Left colon (tissue), 2 donors: ENCODE measurements around the gene AMN. TPM values are rescaled to one million over a fixed set of nuclear protein-coding genes. Genes with fewer than 3 reads are reported as not detected.

Experiments used
- ATAC-seq: fragments of 200-7000 bp; cut with Tn5 transposase; one replicate; pipeline ENCODE4 v1.9.1; 2020; ENCODE audit warnings: mild to moderate bottlenecking, moderate library complexity
- DNase-seq, 2 donors: peaks; one replicate each; pipeline ENCODE4 v3.0.0-alpha.2; 2020
- intact Hi-C, 2 donors: fragments of 100-400 bp; cut with DNase I in 1 of 2; cut with micrococcal nuclease in 1 of 2; formaldehyde crosslinking; loops; one replicate each; pipeline versions ENCODE4 v1.11.2 to v1.14.0; 2022; cut with DNase I, micrococcal nuclease
- total RNA-seq, 2 donors: library from RNA; stranded (reverse); fragmentation: NEBNext Ultra II Directional; extraction: Animal tissue kit (Norgen Biotek cat#: 25700); gene quantifications; one replicate each; pipeline ENCODE4 v1.2.1, GENCODE V29; 2021
- donor health status: DM: no; HTN: no; CAD: no.
- donor health status: DM: yes; HTN: yes; CAD: no.

AMN gene
- total RNA-seq, 2 donors from 2014 or later, result 186 to 331 TPM

DNA sequence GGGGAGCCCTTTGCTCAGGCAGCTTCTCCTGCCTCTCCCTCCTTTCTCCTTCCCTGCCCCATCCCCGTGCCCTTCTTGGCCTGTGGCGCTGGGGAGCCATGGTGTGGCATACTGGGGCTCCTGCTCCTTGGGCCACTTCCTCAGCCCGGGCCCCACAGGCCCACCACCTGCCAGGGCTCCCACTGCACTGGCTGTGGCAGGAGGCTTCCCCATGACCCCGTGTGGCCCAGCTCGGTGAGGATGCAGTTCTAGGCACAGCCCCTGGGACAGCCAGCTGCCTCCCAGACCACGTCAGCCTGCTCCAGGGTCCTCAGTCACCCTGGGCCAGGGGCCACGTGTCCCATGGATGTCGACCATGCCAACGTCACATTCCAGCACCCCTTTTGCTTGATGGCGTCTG is 13.0 kb upstream of the AMN start:
- ATAC-seq (peak; percentile 4), DNase-seq (no peak)
- intact Hi-C loops, result no loop called here

DNA sequence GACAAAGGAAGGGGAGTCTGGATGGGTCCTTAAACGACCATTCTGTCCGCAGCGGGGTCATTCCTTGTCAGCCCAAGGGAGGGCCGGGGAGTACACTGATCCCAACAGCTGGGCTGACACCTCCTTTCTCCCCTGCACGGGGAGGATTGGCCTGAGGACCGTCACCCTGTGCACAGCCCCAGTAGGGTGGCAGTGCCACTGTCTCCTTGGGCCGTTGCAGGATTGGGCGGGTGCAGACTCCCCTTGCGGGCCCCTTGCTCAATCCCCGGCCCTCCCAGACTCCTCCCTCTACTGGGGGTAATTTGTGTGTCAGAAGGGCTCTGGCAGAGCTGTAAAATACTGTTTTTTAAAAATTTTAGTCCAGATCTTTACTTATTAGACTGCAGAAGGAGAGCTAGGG is 12.6 kb upstream of the AMN start:
- no peak for ATAC-seq
- intact Hi-C loops, result loop anchor here in 1 of 2 donors (10.0 kb wide), 1 partner anchor 215 kb away; no protein-coding TSS in a partner anchor
- no peak for DNase-seq

DNA sequence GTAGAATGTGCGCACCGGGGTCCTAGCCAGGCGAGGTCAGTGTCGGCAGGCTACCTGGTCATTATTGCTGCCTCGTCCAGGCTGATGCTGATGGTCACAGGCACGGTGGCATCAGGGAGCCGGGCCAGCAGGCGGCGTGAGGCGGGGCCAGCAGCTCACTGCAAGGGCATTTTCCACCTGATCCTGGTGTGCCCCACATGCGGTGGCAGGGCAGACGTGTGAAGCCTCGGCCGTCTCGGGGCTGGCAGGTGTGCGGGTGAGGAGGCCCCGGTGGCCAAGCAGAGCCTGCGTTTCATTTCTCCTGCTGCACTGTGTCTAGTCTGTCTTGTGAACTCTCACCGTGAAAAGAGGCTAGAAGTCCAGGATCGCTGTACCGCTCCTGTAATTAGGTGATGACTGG is 12.0 kb upstream of the AMN start:
- intact Hi-C loops, result loop anchor here in 1 of 2 donors (10.0 kb wide), 1 partner anchor 216 kb away; no protein-coding TSS in a partner anchor
- DNase-seq (peak in 1 of 2 donors; percentile 15), ATAC-seq (no peak)

DNA sequence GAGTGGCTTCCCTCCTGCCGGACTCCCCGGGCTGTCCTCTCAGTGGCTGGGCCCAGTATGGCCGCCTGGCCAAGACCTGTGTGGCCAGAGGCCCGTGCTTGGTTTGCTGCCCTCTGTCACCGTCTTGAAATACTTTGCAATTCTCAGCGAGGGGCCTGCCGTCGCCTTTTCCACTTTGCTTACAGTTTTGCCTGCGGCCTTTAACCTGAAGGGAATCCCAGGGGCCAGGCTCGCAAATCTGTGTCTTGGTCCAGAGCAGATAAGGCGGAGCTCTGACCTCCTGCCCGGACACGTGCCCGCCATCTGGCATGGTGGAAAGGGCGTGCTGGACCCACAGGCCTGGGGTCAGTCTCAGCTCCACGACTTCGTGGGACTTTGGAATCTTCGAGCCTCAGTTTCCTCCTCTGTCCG is 10.9 kb upstream of the AMN start:
- intact Hi-C loops, result loop anchor here in 1 of 2 donors (10.0 kb wide), 1 partner anchor 217 kb away; no protein-coding TSS in a partner anchor
- no peak for ATAC-seq
- DNase-seq, result peak in 1 of 2 donors; percentile 18

DNA sequence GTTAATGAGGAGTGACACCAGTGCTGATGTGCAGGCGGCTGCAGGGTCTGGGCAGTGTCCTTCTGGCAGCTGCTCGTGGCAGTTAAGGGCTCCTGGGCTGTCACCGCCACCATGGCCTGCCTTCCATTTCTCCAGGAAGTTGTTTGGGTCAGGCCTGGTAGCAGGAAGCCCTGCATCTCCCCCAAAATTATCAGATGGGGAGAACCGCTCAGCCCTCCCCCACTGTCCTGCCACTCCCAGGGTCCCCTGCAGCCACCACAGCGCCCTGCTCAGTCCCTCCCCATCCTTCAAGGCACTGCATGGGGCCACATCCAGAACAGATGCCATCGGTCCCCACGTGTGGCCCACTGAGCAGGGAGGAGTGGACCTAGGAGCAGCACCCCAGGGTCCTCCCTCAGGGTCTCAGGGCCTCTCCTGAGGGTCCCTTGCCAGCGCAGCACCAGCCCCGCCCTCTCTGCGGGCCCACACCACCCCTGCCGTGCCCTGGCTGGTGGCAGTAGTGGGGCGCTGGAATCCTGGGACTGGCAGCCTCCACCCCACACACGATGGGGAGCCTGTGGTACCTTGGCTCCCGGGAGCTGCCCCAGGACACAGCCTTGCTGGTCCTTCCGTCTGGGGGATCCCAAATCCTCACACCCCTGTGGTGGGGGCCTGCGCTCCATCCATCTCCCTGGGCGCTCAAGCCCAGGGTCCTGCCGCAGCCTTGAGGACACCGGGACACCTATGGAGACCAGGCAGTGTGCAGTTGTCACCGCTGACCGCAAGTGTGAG is 10.3 kb upstream of the AMN start:
- ATAC-seq (no peak), DNase-seq (no peak)
- intact Hi-C loops, result loop anchor here in 1 of 2 donors (10.0 kb wide), 1 partner anchor 217 kb away; no protein-coding TSS in a partner anchor

DNA sequence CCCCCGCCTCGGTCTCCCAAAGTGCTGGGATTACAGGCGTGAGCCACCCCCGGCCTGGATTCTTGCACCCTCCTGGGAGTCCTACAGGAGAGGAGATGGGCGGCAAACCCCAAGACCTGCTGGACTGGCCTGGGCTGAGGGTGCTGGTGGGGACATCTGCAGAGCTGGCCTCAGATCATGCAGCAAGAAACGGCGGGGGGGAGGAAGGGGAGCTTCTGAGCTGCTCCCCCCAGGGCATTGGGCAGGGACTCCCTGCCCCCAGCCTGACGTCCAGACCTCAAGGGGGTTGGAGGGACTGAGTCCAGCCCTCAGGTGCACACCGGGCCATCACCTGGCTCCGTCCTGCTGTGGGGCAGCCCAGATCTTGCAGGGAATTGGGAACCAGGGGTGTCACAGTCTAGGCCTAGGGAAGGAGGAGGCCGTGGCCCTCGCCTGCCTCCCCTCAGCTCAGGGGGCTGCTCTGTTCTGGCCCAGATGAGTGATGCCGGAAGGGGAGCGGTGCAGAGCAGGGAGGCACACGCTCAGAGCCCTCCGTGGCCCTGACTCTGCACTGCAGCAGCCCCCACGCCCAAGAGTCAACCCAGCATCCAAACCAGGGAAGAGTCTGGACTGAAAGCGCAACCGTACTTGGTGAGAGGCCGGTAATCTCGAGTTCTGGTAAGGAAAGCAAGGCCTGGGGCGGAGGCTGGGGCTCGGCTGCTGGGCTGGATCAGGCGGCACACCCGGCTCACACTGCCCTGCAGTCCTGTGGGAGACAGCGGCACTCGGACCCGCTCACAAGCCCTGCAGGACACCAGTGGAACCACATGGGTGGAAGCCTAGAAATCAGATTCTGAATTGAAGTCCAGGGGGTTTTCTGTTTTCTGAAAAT is 8.9 kb upstream of the AMN start:
- intact Hi-C loops, result loop anchor here in 1 of 2 donors (10.0 kb wide), 1 partner anchor 219 kb away; no protein-coding TSS in a partner anchor
- ATAC-seq, result no peak

DNA sequence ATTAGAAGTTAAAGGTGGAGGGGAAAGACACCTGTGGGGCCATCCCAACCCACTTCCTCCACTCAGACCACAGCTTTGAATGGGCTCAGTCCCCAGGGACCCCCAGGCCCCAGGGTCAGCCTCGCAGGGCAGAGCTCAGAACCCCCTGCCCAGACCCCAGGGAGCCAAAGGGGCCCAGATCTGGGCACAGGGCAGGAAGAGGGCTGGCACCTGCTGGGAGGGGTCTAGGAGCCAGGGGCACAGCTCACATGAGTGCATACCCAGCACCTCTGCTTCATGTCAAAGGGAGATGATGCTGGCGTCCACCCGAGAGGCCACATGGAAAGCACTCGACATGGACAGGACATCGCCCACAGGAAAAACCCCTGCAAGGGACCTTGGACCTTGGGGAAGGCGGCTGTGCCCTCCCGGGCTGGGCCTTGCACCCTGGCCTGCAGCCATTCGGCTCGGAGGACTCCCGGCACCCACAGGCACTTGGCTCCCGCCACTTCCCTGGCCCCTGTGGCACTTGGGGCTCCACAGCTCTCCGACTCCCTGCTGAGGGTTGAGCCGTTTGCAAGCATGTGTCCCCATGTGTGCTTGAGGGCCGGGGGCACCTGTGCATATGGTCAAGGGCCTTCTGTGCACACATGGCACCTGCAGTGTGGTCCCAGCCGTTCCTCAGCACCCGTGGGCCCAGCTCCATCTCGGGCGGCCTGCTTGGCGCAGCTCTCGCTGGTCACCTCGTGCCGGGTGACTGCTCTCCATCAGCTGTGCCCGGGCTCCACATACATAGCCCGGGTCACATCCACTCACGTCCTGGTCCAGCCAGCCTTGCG is 7.8 kb upstream of the AMN start:
- no peak for ATAC-seq

More for the DNA sequence above, 8.9 kb upstream of the AMN start:
- DNase-seq, result peak in 1 of 2 donors; percentile 24

DNA sequence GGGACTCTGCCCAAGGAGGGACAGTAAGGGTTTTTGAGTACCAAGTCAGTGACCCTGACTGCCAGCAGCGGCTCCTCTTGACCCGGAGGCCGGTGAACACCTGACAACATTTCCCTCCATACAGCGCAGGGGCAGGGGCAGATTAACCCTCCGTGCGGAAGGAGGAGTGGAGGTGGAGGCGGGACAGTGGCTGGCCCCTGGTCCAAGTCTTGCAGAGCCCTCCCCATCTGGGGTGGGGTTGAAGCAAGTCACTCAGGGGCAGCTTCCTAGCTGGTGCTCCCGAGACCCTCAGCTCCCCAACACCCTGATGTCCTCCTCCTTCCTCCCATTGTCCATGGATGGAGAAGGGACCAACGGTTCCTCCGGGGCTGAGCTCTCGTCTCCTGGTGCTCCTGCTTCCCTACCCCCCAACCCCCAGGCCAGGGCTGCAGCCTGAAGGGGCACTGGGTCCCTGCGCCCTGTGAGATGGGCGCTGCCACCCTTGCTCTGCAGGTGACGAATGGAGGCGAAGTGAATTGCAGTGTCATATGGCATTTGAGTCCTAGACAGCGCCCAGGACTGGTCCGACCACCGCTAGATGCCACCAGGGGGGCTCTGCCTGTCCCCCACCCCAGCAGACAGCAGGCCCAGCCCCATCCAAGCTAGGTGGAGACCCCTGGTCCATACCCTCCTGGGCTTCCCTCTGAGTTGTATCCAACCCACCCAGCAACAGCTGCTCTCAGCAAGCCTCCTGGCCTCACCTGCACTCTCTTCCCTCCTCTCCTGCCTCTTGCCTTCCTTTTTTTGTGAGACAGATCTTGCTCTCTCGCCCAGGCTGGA is 7.0 kb upstream of the AMN start:
- intact Hi-C loops, result loop anchor here in 1 of 2 donors (10.0 kb wide), 1 partner anchor 221 kb away; no protein-coding TSS in a partner anchor
- DNase-seq (peak in 1 of 2 donors; percentile 16), ATAC-seq (no peak)

More for the DNA sequence above, 7.8 kb upstream of the AMN start:
- DNase-seq, result peak in 1 of 2 donors; percentile 18
- intact Hi-C loops, result loop anchor here in 1 of 2 donors (10.0 kb wide), 1 partner anchor 220 kb away; no protein-coding TSS in a partner anchor

DNA sequence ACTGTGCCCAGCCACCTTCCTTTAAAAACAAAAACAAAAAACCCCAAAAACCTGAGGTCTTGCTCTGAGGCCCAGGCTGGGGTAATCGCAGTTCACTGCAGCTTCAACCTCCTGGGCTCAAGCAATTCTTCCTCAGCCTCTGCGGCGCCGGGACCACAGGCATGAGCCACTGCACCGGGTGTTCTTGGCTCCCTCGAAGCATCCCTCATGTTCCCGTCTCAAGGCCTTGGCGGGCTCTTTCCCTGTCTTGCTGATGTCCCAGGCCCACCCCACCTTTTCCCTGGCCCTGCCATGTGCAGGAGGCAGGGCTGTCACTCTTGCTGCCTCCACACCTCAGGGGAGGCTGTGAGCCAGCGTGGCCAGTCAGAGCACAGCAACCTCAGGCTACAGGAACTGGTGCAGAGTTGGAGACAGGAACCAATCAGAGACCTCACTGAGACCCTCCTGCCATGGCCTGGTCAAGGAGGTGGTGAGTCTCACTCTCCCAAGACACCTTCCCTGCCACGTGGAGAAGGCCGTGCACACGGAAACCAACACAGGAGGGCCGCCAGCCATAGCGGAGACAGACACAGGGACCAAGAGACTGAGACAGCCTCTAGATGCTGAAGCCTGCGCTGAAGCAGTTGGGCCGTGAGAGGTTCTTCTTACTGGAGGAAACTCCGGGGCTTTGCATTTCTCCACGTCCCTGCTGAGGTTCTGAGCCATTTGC is 6.0 kb upstream of the AMN start:
- DNase-seq (no peak), ATAC-seq (no peak)
- intact Hi-C loops, result loop anchor here in 1 of 2 donors (10.0 kb wide), 1 partner anchor 222 kb away; no protein-coding TSS in a partner anchor

DNA sequence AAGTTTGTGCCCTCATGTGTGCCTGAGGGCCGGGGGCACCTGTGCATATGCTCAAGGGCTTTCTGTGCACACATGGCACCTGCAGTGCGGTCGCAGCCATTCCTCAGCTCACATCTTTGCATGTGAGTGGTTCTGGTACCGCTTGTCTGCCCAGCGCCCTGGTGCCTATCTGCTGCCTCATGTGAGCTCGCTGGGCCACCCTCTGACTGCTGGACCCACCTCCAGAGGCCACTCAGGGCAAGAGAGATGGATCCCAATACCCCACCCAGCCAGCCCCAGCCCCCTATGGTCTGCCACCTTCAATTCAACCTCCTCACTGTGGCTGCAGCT is 5.4 kb upstream of the AMN start:
- intact Hi-C loops, result loop anchor here in 1 of 2 donors (10.0 kb wide), 1 partner anchor 222 kb away; no protein-coding TSS in a partner anchor

DNA sequence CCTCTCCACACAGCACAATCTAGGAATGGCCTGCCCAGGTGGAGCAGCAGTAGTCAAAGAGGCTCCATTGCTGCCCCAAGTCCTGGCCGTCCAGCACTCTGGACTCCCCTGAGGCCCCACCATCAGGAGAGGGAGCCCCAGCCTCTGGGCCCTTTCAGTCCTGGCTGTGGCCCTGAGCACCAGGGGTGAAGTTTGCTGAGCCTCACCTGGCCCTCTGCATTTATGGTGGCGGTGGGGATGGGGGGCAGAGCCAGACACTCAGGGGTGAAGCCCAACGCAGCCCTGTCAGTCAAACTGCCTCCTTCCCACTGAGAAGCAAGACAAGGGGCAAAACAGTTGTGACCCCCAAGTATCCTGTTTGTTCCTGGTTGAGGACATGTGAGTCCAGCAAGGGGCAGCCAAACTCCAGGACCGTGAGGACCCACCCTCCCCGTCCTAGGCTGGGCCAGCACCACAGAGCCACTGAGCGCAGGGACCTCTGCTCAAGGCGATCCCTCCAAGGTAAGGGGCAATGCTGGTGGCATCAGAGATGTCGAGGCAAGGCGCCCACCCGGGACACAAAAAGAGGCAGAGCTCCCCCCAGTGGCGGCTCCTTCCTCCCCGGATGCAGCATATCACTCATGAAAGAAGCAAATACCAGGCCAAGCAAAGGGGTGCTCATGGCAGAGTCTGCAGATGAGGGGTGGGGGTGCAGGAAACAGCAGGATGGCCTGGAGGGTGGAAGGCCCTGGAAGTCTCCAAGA is 4.8 kb upstream of the AMN start:
- no peak for ATAC-seq
- intact Hi-C loops, result loop anchor here in 1 of 2 donors (10.0 kb wide), 1 partner anchor 223 kb away; no protein-coding TSS in a partner anchor

More for the DNA sequence above, 5.4 kb upstream of the AMN start:
- ATAC-seq (no peak), DNase-seq (no peak)

DNA sequence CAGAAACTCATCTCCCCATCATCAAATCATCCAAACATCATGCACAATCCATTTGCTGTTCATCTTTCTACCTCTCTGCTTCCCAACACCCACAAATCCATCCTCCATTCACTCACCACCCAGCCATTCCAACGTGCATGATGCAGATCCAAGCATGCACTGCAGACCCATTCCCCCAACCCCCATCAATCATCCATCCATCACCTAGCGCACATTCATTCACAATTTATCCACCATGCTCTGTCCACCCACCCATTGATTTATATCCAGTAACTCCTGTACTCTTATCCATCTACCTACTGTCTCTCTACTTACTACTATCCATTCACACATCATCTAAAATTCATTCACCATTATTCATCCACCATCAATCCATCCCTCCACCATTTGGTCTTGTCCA is 4.0 kb upstream of the AMN start:
- DNase-seq, result no peak
- intact Hi-C loops, result loop anchor here in 1 of 2 donors (10.0 kb wide), 1 partner anchor 224 kb away; no protein-coding TSS in a partner anchor
- ATAC-seq, result no peak

More for the DNA sequence above, 4.8 kb upstream of the AMN start:
- peak in 1 of 2 donors; percentile 84 for DNase-seq

DNA sequence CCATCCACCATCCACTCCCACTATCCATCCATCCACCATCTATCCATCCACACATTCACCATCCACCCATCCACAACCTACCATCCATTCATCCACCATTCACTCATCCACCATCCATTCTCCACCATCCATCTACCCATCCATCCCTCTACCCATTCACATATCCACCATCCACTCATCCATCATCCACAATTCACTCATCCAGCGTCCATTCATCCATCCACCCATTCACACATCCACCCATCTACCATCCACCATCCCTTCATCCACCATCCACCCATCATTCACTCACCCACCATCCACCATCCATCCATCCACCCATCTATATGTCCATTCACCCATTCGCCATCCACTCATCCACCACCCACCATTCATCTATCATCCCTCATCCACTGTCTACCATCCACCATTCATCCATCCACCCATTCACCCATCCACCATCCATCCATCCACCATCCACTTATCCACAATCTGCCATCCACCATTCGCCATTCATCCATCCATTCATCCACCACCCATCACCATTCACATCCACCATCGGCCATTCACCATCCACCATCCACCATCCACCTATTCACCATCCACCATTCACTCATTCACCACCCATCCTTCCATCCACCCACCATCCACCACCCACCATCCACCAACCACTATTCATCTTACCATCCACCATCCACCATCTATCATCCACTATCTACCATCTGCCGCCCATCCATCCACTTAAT is 2.0 kb upstream of the AMN start:
- no peak for DNase-seq
- ATAC-seq, result no peak
- intact Hi-C loops, result no loop called here

DNA sequence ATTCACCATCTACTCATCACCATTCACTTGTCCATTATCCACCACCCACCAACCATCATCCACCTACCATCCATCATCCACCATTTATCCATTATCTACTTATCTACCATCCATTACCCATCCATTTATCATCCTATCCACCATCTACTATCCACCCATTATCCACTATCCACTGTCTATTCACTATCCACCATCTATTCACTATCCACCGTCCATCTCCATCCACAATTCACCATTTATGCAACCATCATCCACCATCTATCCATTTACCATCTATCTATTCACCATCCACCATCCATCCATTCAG is 1.5 kb upstream of the AMN start:
- DNase-seq, result no peak
- intact Hi-C loops, result no loop called here
- ATAC-seq, result no peak

DNA sequence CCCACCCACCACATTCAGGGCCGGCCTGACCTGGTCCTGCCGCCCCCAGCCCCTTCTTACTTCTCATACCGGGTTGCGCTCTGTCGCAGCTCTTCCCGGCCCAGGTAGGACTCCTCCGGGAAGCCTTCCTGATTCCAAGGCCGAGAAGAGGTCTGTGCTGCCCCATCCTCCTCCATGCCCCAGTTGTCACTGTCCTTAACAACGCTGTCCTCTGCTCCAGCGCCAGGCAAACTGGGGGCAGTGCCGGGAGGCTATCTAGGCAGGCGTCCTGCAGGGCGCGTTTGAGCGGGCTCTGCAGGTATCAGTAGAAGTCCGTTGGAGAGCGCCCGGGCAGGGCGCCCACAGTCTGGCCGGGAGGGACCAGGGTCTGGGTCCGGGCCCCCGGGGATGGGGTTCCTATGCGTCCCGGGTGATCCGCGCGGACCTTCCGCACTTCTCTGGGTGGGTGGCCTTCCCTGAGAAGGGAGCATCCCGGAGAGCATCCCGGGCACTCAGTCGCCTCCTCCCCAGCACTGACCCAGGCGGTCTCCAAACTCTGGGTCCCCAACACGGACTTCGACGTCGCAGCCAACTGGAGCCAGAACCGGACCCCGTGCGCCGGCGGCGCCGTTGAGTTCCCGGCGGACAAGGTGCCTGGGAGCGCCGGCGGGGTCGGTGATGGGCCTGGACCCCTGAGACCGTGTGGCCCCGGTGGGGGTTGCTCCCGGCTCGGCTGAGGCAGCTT is 900 bp downstream of the AMN start:
- intact Hi-C loops, result no loop called here
- peak; percentile 10 for ATAC-seq
- DNase-seq, result peak in 1 of 2 donors; percentile 52
